GM20000 (cell line): ENCODE data around the gene FGGY.

ENCODE experiments used
- DNase-seq: peaks from one replicate; pipeline ENCODE4 v3.0.0; 2012; ENCODE audit warnings: low spot score
- CTCF ChIP-seq: IDR thresholded peaks from 2 replicates; pipeline ENCODE4 v1.5.1; 2012; ENCODE audit warnings: mild to moderate bottlenecking, control low read depth; ENCODE audit errors: extremely low read depth, missing control alignments

Gene FGGY

GRCh38 chr1:59480188-59480888 lies 183.4 kb downstream of the FGGY start:
- TF ChIP-seq CTCF, result no peak
- no peak for DNase-seq

- no peak for TF ChIP-seq CTCF
- no peak for DNase-seq
Observed at GRCh38 chr1:59481881-59482505, 185.1 kb downstream of the FGGY start.

- DNase-seq, result no peak
- TF ChIP-seq CTCF, result no peak
Observed at GRCh38 chr1:59482986-59483385, 186.1 kb downstream of the FGGY start.

- no peak for TF ChIP-seq CTCF
- no peak for DNase-seq
Observed at GRCh38 chr1:59484096-59484495, 187.2 kb downstream of the FGGY start.

- DNase-seq, result no peak
- TF ChIP-seq CTCF, result no peak
Observed at GRCh38 chr1:59485171-59485570, 188.3 kb downstream of the FGGY start.

- TF ChIP-seq CTCF, result no peak
- DNase-seq, result no peak
Observed at GRCh38 chr1:59485949-59486348, 189.1 kb downstream of the FGGY start.

GRCh38 chr1:59486615-59487014 lies 189.7 kb downstream of the FGGY start:
- no peak for TF ChIP-seq CTCF
- no peak for DNase-seq
